Neuron (in vitro differentiated cells): ENCODE data around the gene TELO2.

Experiments
- H2AFZ ChIP-seq: one replicate; pipeline ENCODE4 v1.6.1; 2013; ENCODE audit warnings: low read depth, mild to moderate bottlenecking, inconsistent platforms, low read length, moderate library complexity
- H3K27me3 ChIP-seq: one replicate; pipeline ENCODE4 v1.6.1; 2013; ENCODE audit warnings: low read length; ENCODE audit not compliant: insufficient read depth
- H3K36me3 ChIP-seq: one replicate; pipeline ENCODE4 v1.6.1; 2013; ENCODE audit warnings: low read length; ENCODE audit not compliant: insufficient read depth
- H3K4me1 ChIP-seq: one replicate; pipeline ENCODE4 v1.6.1; 2013; ENCODE audit warnings: low read length; ENCODE audit not compliant: insufficient read depth
- H3K4me3 ChIP-seq: 2 replicates; pipeline ENCODE4 v1.5.1; 2013; ENCODE audit warnings: mild to moderate bottlenecking, low read length, moderate library complexity
- H3K9me3 ChIP-seq: one replicate; pipeline ENCODE4 v1.6.1; 2013; ENCODE audit warnings: low read length

TELO2 gene

GRCh38 chr16:1548727-1549126 lies 55.6 kb downstream of the TELO2 start:
- Histone ChIP-seq H3K4me1 (no peaks in the 10 kb centered on the region), H3K27me3 (no peaks in the 10 kb centered on the region), H2AFZ (no peak overlapping the region), H3K9me3 (no peaks in the 10 kb centered on the region), H3K36me3 (peaks cover 22% of the 10 kb centered on the region), H3K4me3 (no peak overlapping the region)

- H3K9me3 ChIP-seq, result no peaks in the 10 kb centered on the region
- peaks cover 34% of the 10 kb centered on the region for H3K36me3 ChIP-seq
- no peak overlapping the region for H3K4me3 ChIP-seq
- no peaks in the 10 kb centered on the region for H3K27me3 ChIP-seq
- H3K4me1 ChIP-seq, result no peaks in the 10 kb centered on the region
- H2AFZ ChIP-seq, result no peak overlapping the region
Measured at GRCh38 chr16:1550069-1550468, 56.9 kb downstream of the TELO2 start.

- Histone ChIP-seq H3K4me1 (no peaks in the 10 kb centered on the region), H3K36me3 (peaks cover 38% of the 10 kb centered on the region), H3K4me3 (no peak overlapping the region), H3K9me3 (no peaks in the 10 kb centered on the region), H3K27me3 (no peaks in the 10 kb centered on the region), H2AFZ (no peak overlapping the region)
Measured at GRCh38 chr16:1550696-1551095, 57.5 kb downstream of the TELO2 start.

- H2AFZ ChIP-seq, result no peak overlapping the region
- no peaks in the 10 kb centered on the region for H3K27me3 ChIP-seq
- H3K4me1 ChIP-seq, result no peaks in the 10 kb centered on the region
- no peak overlapping the region for H3K4me3 ChIP-seq
- H3K9me3 ChIP-seq, result no peaks in the 10 kb centered on the region
- peaks cover 38% of the 10 kb centered on the region for H3K36me3 ChIP-seq
Measured at GRCh38 chr16:1551166-1551565, 58.0 kb downstream of the TELO2 start.

- no peaks in the 10 kb centered on the region for H3K27me3 ChIP-seq
- no peak overlapping the region for H3K4me3 ChIP-seq
- no peaks in the 10 kb centered on the region for H3K9me3 ChIP-seq
- no peak overlapping the region for H2AFZ ChIP-seq
- H3K36me3 ChIP-seq, result peaks cover 38% of the 10 kb centered on the region
- no peaks in the 10 kb centered on the region for H3K4me1 ChIP-seq
Measured at GRCh38 chr16:1552129-1552528, 59.0 kb downstream of the TELO2 start.

GRCh38 chr16:1553946-1554825 lies 61.0 kb downstream of the TELO2 start:
- no peaks in the 10 kb centered on the region for H3K4me1 ChIP-seq
- no peak overlapping the region for H2AFZ ChIP-seq
- no peak overlapping the region for H3K4me3 ChIP-seq
- H3K27me3 ChIP-seq, result no peaks in the 10 kb centered on the region
- H3K36me3 ChIP-seq, result peaks cover 56% of the 10 kb centered on the region
- no peaks in the 10 kb centered on the region for H3K9me3 ChIP-seq

- peaks cover 63% of the 10 kb centered on the region for H3K36me3 ChIP-seq
- H3K4me1 ChIP-seq, result no peaks in the 10 kb centered on the region
- no peaks in the 10 kb centered on the region for H3K9me3 ChIP-seq
- H3K4me3 ChIP-seq, result no peak overlapping the region
- no peaks in the 10 kb centered on the region for H3K27me3 ChIP-seq
- H2AFZ ChIP-seq, result no peak overlapping the region
Measured at GRCh38 chr16:1554826-1555445, 61.8 kb downstream of the TELO2 start.

- no peaks in the 10 kb centered on the region for H3K27me3 ChIP-seq
- no peak overlapping the region for H3K4me3 ChIP-seq
- peaks cover 70% of the 10 kb centered on the region for H3K36me3 ChIP-seq
- H2AFZ ChIP-seq, result no peak overlapping the region
- H3K4me1 ChIP-seq, result no peaks in the 10 kb centered on the region
- no peaks in the 10 kb centered on the region for H3K9me3 ChIP-seq
Measured at GRCh38 chr16:1556254-1556653, 63.1 kb downstream of the TELO2 start.

GRCh38 chr16:1557074-1557473 lies 63.9 kb downstream of the TELO2 start:
- Histone ChIP-seq H3K27me3 (no peaks in the 10 kb centered on the region), H2AFZ (no peak overlapping the region), H3K4me3 (no peak overlapping the region), H3K9me3 (no peaks in the 10 kb centered on the region), H3K36me3 (peaks cover 73% of the 10 kb centered on the region), H3K4me1 (no peaks in the 10 kb centered on the region)

- H3K27me3 ChIP-seq, result no peaks in the 10 kb centered on the region
- no peak overlapping the region for H2AFZ ChIP-seq
- H3K4me3 ChIP-seq, result no peak overlapping the region
- H3K36me3 ChIP-seq, result peaks cover 71% of the 10 kb centered on the region
- H3K9me3 ChIP-seq, result no peaks in the 10 kb centered on the region
- no peaks in the 10 kb centered on the region for H3K4me1 ChIP-seq
Measured at GRCh38 chr16:1557576-1557975, 64.4 kb downstream of the TELO2 start.

GRCh38 chr16:1559446-1559975 lies 66.4 kb downstream of the TELO2 start:
- Histone ChIP-seq H3K4me3 (no peak overlapping the region), H3K27me3 (no peaks in the 10 kb centered on the region), H2AFZ (no peak overlapping the region), H3K36me3 (peaks cover 72% of the 10 kb centered on the region), H3K9me3 (no peaks in the 10 kb centered on the region), H3K4me1 (no peaks in the 10 kb centered on the region)
